ENCODE data around the gene TRIM72. TPM values are rescaled to one million over a fixed set of nuclear protein-coding genes. Genes with fewer than 3 reads are reported as not detected.
"Not testable (repeated sequence)": the region's sequence is repeated elsewhere in the genome, so short reads cannot be mapped to it uniquely, and the experiment has no call there.

Gene TRIM72
- total RNA-seq, 1 donor from 2014 or later, result 0.07 TPM

DNA sequence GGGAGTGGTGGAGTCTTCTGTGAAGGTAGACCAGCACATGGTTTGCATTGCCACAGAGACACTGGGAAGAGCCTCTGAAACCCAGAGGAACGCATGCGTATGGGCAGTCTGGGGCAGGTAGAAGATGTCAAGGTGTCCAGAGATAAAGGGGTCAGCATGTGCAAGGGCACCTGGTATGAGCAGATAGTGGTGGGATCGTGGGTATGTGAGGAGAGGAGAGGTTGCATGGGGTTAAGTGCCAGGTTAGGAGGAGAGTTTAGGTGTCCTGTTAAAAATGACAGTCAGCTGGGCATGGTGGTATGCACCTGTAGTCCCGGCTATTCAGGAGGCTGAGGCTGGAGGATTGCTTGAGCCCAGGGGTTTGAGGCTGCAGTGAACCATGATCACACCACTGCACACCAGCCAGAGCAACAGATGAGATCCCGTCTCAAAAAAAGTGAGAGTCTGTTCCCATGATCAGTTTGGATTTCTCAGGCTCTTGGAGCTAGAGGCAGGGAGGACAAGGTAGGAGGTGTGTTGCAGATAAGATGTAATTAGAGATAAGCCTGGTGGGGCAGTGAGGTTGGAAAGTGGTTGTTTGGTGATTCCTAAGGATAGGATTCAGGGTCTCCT, 14.4 kb upstream of the TRIM72 start:
- Histone ChIP-seq H3K4me1 (no peaks in the 10 kb centered on the region), H3K79me2 (ENCODE audit: low read depth) (no peaks in the 10 kb centered on the region), H3K9me3 (ENCODE audit: low read depth) (no peaks in the 10 kb centered on the region), H3K4me3 (no peak overlapping the region), H4K20me1 (ENCODE audit: low read depth) (peaks cover 85% of the 10 kb centered on the region), H3K27me3 (peaks cover 45% of the 10 kb centered on the region), H3K9ac (no peak overlapping the region), H2AFZ (replicated peaks) (no peak overlapping the region), H3F3A (ENCODE audit: low read depth) (peaks cover 69% of the 10 kb centered on the region), H3K4me2 (no peak overlapping the region), H3K27ac (no peak overlapping the region), H3K36me3 (no peaks in the 10 kb centered on the region)
- no peak overlapping the region for H3K4me3 Mint-ChIP-seq
- TF ChIP-seq EZH2phosphoT487 (IDR thresholded peaks at IDR 0.05) (no peak), EZH2 (IDR thresholded peaks at IDR 0.05) (no peak)
- TF ChIP-seq, protein P1, sequence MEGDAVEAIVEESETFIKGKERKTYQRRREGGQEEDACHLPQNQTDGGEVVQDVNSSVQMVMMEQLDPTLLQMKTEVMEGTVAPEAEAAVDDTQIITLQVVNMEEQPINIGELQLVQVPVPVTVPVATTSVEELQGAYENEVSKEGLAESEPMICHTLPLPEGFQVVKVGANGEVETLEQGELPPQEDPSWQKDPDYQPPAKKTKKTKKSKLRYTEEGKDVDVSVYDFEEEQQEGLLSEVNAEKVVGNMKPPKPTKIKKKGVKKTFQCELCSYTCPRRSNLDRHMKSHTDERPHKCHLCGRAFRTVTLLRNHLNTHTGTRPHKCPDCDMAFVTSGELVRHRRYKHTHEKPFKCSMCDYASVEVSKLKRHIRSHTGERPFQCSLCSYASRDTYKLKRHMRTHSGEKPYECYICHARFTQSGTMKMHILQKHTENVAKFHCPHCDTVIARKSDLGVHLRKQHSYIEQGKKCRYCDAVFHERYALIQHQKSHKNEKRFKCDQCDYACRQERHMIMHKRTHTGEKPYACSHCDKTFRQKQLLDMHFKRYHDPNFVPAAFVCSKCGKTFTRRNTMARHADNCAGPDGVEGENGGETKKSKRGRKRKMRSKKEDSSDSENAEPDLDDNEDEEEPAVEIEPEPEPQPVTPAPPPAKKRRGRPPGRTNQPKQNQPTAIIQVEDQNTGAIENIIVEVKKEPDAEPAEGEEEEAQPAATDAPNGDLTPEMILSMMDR (IDR thresholded peaks at IDR 0.05), result no peak
- peaks cover 25% of the 10 kb centered on the region for H3K27me3 Mint-ChIP-seq (ENCODE audit: insufficient read depth, low read depth)
- H3K9me3 Mint-ChIP-seq, result no peaks in the 10 kb centered on the region
- H3K36me3 Mint-ChIP-seq, result peaks cover 32% of the 10 kb centered on the region
- DNase-seq (ENCODE audit: low spot score), result no peak
- H3K4me1 Mint-ChIP-seq, result no peaks in the 10 kb centered on the region
- H3K27ac Mint-ChIP-seq, result no peak overlapping the region

DNA sequence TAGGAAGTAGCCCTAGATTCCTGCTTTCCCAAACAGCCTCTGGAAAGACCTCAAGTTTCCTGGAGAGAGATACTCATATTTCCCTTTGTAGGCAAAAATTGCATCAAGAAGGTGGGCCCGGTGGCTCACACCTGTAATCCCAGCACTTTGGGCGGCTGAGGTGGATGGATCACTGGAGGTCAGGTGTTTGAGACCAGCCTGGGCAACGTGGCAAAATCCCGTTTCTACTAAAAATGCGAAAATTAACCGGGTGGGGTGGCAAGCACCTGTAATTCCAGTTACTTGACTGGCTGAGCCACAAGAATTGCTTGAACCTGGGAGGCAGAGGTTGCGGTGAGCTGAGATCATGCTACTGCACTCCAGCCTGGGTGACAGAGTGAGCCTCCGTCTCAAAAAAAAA, 13.8 kb upstream of the TRIM72 start:
- not testable (repeated sequence) for H3K79me2 ChIP-seq (ENCODE audit: low read depth); H2AFZ ChIP-seq (replicated peaks); H3K9me3 ChIP-seq (ENCODE audit: low read depth); H3K27ac Mint-ChIP-seq; H3K27ac ChIP-seq; H3K4me1 Mint-ChIP-seq; H3K4me3 Mint-ChIP-seq; H3K9ac ChIP-seq; H3K9me3 Mint-ChIP-seq; H3K4me2 ChIP-seq; H3K4me3 ChIP-seq; H3K4me1 ChIP-seq; DNase-seq (ENCODE audit: low spot score); H3K36me3 ChIP-seq
- Mint-ChIP-seq H3K36me3 (peaks cover 27% of the 10 kb centered on the region), H3K27me3 (ENCODE audit: insufficient read depth, low read depth) (peaks cover 27% of the 10 kb centered on the region)
- peaks cover 64% of the 10 kb centered on the region for H3F3A ChIP-seq (ENCODE audit: low read depth)
- H3K27me3 ChIP-seq, result peaks cover 50% of the 10 kb centered on the region
- peaks cover 80% of the 10 kb centered on the region for H4K20me1 ChIP-seq (ENCODE audit: low read depth)

DNA sequence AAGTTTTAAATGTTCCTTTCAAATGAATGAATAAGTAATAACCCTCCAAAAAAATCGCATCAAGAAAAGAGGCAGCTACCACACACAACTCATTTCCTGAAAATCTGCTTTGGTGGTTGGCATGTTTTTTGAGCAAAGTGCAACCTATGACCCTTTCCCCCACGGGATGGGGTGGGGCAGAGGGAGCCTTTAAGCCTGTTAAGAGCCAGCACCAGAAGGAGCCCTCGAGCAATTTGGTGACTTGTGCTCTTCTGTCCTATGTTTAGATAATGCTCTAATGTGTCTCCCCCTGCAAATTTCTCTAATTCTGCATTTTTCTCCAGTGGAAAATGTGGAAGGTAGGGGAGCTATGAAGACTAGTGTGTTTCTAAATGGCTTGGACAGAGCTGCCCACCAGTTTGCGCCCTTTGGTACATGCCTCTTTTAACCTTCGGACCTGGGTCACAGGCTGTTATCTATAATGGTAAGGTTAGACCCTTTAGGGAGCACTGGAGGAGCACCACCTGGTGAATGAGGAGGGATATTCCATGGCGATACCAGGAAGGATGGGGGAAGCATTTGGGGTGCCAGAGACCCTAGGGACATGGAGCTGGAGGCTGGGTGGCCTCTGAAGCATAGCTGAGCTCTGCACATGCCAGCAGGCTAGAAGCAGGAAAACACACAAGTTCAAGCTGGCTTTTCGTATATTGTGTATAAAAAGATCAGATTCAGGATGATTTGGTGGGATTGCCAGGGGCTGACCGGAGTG, 12.9 kb upstream of the TRIM72 start:
- Mint-ChIP-seq H3K36me3 (peaks cover 25% of the 10 kb centered on the region), H3K4me3 (no peak overlapping the region), H3K4me1 (no peaks in the 10 kb centered on the region), H3K27ac (no peak overlapping the region), H3K9me3 (no peaks in the 10 kb centered on the region), H3K27me3 (ENCODE audit: insufficient read depth, low read depth) (peaks cover 31% of the 10 kb centered on the region)
- Histone ChIP-seq H3K36me3 (no peaks in the 10 kb centered on the region), H3K4me3 (no peak overlapping the region), H4K20me1 (ENCODE audit: low read depth) (peaks cover 72% of the 10 kb centered on the region), H3K9ac (no peak overlapping the region), H3K4me2 (no peak overlapping the region), H3K79me2 (ENCODE audit: low read depth) (no peaks in the 10 kb centered on the region), H3K27ac (no peak overlapping the region), H3F3A (ENCODE audit: low read depth) (peaks cover 55% of the 10 kb centered on the region), H2AFZ (replicated peaks) (no peak overlapping the region), H3K27me3 (peaks cover 52% of the 10 kb centered on the region), H3K9me3 (ENCODE audit: low read depth) (no peaks in the 10 kb centered on the region), H3K4me1 (no peaks in the 10 kb centered on the region)
- DNase-seq (ENCODE audit: low spot score), result no peak
- no peak for TF ChIP-seq EZH2phosphoT487 (IDR thresholded peaks at IDR 0.05)
- TF ChIP-seq EZH2 (IDR thresholded peaks at IDR 0.05), result no peak
- TF ChIP-seq, protein P1 (IDR thresholded peaks at IDR 0.05), result no peak
